Lung (tissue), 12 donors: ENCODE results near the gene SPHK1. TPM values are rescaled to one million over a fixed set of nuclear protein-coding genes. Genes with fewer than 3 reads are reported as not detected.

Experiments
- ATAC-seq: fragments of 200-7000 bp; cut with Tn5 transposase; one replicate; pipeline ENCODE4 v1.9.1; 2020; ENCODE audit warnings: moderate number of reproducible peaks; ENCODE audit not compliant: insufficient read depth, low FRiP score
- DNase-seq, 3 donors: peaks; one replicate each; pipeline ENCODE4 v3.0.0-alpha.2; 2013 to 2017
- H3K27ac ChIP-seq, 2 donors: one replicate each; pipeline ENCODE4 v1.5.1; 2013; ENCODE audit warnings: mild to moderate bottlenecking in 2 of 2, moderate library complexity in 2 of 2, control low read depth in 1 of 2, inconsistent platforms in 1 of 2, low read depth in 1 of 2, low read length in 1 of 2
- H3K27me3 ChIP-seq, 3 donors: one replicate each; pipeline ENCODE4 v1.5.1; 2013; ENCODE audit warnings: low read length in 2 of 3; ENCODE audit not compliant: control insufficient read depth in 3 of 3, insufficient read depth in 3 of 3
- H3K36me3 ChIP-seq, 4 donors: one replicate each; pipeline ENCODE4 v1.5.1; 2013; ENCODE audit warnings: low read length in 4 of 4, mild to moderate bottlenecking in 1 of 4, moderate library complexity in 1 of 4; ENCODE audit not compliant: control insufficient read depth in 4 of 4, insufficient read depth in 4 of 4
- H3K4me1 ChIP-seq, 5 donors: one replicate each; pipeline ENCODE4 v1.5.1; 2013; ENCODE audit warnings: low read length in 5 of 5, mild to moderate bottlenecking in 2 of 5, moderate library complexity in 1 of 5; ENCODE audit not compliant: control insufficient read depth in 5 of 5, insufficient read depth in 5 of 5
- H3K4me3 ChIP-seq: one replicate; pipeline ENCODE4 v1.5.1; 2013; ENCODE audit warnings: mild to moderate bottlenecking, control low read depth, moderate library complexity
- H3K9ac ChIP-seq, 2 donors: one replicate each; pipeline ENCODE4 v1.5.1; 2013; ENCODE audit warnings: low read length in 2 of 2, control low read depth in 1 of 2; ENCODE audit not compliant: insufficient read depth in 1 of 2
- H3K9me3 ChIP-seq, 4 donors: one replicate each; pipeline ENCODE4 v1.5.1; 2013; ENCODE audit warnings: low read length in 3 of 4, mild to moderate bottlenecking in 1 of 4, moderate library complexity in 1 of 4; ENCODE audit not compliant: control insufficient read depth in 4 of 4, insufficient read depth in 3 of 4
- WGBS, 2 donors: extraction: QIAGEN DNeasy Blood & Tissue Kit; methylation state at CpG; one replicate each; pipeline ENCODE4 v1.1.7; 2013; 5-methylcytosine and 5-hydroxymethylcytosine counted together
- polyA plus RNA-seq, 2 donors: library from polyadenylated mRNA; stranded (reverse); fragments of 200-250 nt; gene quantifications; one replicate each; pipeline ENCODE4 v1.2.1, GENCODE V29; 2013
- total RNA-seq, 2 donors: library from RNA; depleted of rRNA in 1 of 2; stranded (reverse); fragments of >200 nt in 1 of 2; gene quantifications; one replicate each; pipeline ENCODE4 v1.2.1, GENCODE V29; 2014 to 2021
- TF ChIP-seq, protein P1 (sequence below): IDR thresholded peaks from 2 replicates; pipeline ENCODE4 v1.5.1; 2012; ENCODE audit warnings: mild to moderate bottlenecking; ENCODE audit errors: control extremely low read depth, extremely low read depth
- donor health status: control.
- donor health status: control.
- donor health status: Bipolar disorder and iron deficiency.
- donor health status: healthy.
- donor health status: DM: yes; HTN: yes; CAD: no.

SPHK1 gene
- total and polyA plus RNA-seq, 4 donors: 11.0 to 82.4 (median 15.6) TPM

DNA sequence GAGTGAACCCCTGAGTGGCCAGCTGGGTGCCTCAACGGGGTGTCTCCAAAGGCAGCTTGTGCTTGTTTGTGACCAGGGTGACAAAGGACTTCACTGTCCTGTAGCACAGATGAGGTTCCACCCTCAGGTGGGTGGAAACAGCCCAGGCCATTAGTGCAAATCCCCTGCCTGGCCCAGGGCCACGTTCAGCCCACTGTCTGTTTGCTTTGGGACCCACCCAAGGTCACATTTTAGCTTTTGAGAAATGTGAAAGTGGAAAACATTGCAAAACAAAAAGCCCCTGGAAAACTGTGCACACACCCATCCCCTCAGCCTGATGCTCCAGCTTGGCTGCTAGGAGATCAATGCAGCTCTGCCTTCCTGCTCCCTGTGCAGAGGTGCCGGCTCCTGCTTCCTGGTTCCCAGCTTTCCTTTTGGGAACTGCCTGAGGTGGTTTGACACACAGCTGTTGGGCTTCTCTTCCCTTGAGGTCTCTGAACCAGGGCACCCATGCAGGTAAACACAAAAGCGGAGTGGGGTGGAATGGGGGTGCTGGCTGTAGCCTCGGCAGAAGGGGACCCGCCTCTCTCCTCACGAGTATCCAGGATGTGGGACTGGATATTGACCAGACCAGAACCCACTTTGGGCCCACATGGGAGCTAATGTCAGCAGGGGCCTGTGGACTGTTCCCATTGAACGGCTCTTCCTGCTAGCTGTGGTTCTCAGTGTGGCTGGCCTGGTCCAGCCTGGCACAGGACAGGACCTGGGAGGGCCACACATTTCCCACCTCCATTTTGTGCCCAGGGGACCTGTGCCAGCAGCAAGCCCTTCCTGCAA, 7.9 kb upstream of the SPHK1 start:
- Histone ChIP-seq H3K9me3 (no peaks in the 10 kb centered on the region), H3K27ac (peak overlapping the region in 1 of 2 donors; percentile 18), H3K36me3 (no peaks in the 10 kb centered on the region), H3K4me3 (no peak overlapping the region), H3K4me1 (peaks cover 0 to 12% (median 0%) of the 10 kb centered on the region in 5 donors), H3K9ac (no peak overlapping the region), H3K27me3 (no peaks in the 10 kb centered on the region)
- WGBS, 2 donors: 68 to 77% methylated on average over 8 of the region's 8 CpGs
- DNase-seq (peak in 1 of 3 donors; percentile 28), ATAC-seq (no peak)
- TF ChIP-seq, protein P1, sequence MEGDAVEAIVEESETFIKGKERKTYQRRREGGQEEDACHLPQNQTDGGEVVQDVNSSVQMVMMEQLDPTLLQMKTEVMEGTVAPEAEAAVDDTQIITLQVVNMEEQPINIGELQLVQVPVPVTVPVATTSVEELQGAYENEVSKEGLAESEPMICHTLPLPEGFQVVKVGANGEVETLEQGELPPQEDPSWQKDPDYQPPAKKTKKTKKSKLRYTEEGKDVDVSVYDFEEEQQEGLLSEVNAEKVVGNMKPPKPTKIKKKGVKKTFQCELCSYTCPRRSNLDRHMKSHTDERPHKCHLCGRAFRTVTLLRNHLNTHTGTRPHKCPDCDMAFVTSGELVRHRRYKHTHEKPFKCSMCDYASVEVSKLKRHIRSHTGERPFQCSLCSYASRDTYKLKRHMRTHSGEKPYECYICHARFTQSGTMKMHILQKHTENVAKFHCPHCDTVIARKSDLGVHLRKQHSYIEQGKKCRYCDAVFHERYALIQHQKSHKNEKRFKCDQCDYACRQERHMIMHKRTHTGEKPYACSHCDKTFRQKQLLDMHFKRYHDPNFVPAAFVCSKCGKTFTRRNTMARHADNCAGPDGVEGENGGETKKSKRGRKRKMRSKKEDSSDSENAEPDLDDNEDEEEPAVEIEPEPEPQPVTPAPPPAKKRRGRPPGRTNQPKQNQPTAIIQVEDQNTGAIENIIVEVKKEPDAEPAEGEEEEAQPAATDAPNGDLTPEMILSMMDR: no peak

DNA sequence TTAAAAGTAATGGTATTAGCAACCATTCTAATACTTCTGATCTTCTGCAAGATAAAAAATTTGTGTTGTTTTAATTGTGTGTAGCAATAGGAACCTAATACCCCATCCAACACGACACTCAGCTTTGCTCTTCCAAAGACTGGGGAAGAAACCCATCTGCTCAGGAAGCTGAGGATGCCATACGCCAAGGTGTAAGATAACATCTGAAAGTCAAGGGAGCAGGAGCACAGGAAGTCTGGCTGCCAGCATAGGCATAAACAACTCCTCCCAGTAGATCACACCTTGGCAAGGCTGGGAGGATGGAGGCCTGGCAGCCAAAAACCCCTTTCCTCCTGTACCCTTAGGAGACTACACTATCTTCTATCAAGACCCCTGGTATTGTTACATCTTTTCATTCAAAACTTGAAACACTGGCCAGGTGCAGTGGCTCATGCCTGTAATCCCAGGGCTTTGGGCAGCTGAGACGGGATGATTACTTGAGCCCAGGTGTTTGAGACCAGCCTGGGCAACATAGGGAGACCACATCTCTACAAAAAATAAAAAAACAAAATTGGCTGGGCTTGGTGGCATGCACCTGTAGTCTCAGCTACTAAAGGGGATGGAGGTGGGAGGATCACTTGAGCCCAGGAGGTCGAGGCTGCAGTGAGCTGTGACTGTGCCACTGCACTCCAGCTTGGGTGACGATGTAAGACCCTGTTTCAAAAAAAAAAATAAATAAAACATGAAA, 5.7 kb upstream of the SPHK1 start:
- peaks cover 0 to 21% (median 0%) of the 10 kb centered on the region in 5 donors for H3K4me1 ChIP-seq
- H3K36me3 ChIP-seq: no peaks in the 10 kb centered on the region
- TF ChIP-seq, protein P1: no peak
- DNase-seq (no peak), ATAC-seq (no peak)
- no peaks in the 10 kb centered on the region for H3K27me3 ChIP-seq
- no peak overlapping the region for H3K9ac ChIP-seq
- 76 to 82% methylated on average over 5 of the region's 5 CpGs for WGBS, 2 donors
- H3K4me3 ChIP-seq: no peak overlapping the region
- no peak overlapping the region for H3K27ac ChIP-seq
- no peaks in the 10 kb centered on the region for H3K9me3 ChIP-seq

DNA sequence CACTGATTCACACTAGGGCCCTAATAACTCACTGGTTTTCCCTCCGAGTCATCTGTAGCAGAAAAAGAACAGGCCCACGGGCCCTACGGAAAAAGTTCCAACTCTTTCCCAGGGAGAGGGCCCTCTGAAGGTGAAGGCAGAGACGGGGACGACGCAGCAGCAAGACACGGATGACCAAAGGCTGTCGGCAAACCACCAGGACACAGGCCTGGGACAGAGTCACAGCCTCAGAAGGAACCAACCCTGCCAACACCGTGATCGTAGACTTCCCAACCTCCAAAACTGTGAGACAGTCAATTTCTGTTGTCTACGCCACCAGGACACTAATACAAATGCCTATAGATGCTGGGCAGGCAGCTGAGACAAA, 5.2 kb upstream of the SPHK1 start:
- WGBS, 2 donors: 93% methylated on average over 11 of the region's 11 CpGs
- Histone ChIP-seq H3K9ac (no peak overlapping the region), H3K36me3 (no peaks in the 10 kb centered on the region), H3K4me1 (peaks cover 0 to 20% (median 0%) of the 10 kb centered on the region in 5 donors), H3K4me3 (no peak overlapping the region), H3K27me3 (no peaks in the 10 kb centered on the region), H3K27ac (no peak overlapping the region), H3K9me3 (no peaks in the 10 kb centered on the region)
- TF ChIP-seq, protein P1: no peak
- no peak for DNase-seq
- no peak for ATAC-seq
